PC-9 (cell line): Measurements from ENCODE around the gene ARMH2. TPM values are rescaled to one million over a fixed set of nuclear protein-coding genes. Genes with fewer than 3 reads are reported as not detected.

ENCODE experiments used
- BruUV-seq: library from RNA; stranded (reverse); fragments of 400-500 nt; replicated peaks from 2 replicates; lab custom pipeline; 2021; lab: Mats Ljungman, UMichigan
- CTCF ChIA-PET: fragments of 300-600 bp; sonication (Branson Sonifier 250); formaldehyde crosslinking; loops from one replicate; lab custom pipeline; 2022; ENCODE audit warnings: antibody characterized with exemption; lab: Charles Lee
- POLR2A ChIA-PET: fragments of 300-600 bp; sonication (Branson Sonifier 250); formaldehyde crosslinking; loops from one replicate; lab custom pipeline; 2022; ENCODE audit warnings: antibody characterized with exemption; ENCODE audit not compliant: unreplicated experiment; lab: Charles Lee
- DNase-seq, 2 experiments: peaks; one replicate each; pipeline versions ENCODE4 v3.0.0 to v3.0.0-alpha.2; 2015 to 2022; ENCODE audit warnings: mixed read lengths in 1 of 2
- H2AFZ ChIP-seq: fragments of 200-600 bp; sonication (generic); 2 replicates; pipeline ENCODE4 v1.8.1; 2017; ENCODE audit warnings: antibody characterized with exemption
- H3F3A ChIP-seq: fragments of 200-600 bp; sonication (generic); 2 replicates; pipeline ENCODE4 v1.8.1; 2017; ENCODE audit warnings: antibody characterized with exemption, mild to moderate bottlenecking, low read depth; ENCODE audit not compliant: insufficient read depth
- H3K27ac ChIP-seq: fragments of 200-600 bp; sonication (generic); 2 replicates; pipeline ENCODE4 v1.6.1; 2016; ENCODE audit warnings: mixed run types
- H3K27me3 ChIP-seq: fragments of 200-600 bp; sonication (generic); 2 replicates; pipeline ENCODE4 v1.6.1; 2016; ENCODE audit warnings: low read depth, mixed run types; ENCODE audit not compliant: insufficient read depth
- H3K36me3 ChIP-seq: fragments of 200-600 bp; sonication (generic); 2 replicates; pipeline ENCODE4 v1.6.1; 2016; ENCODE audit warnings: low read depth, mixed run types
- H3K4me1 ChIP-seq: fragments of 200-600 bp; sonication (generic); replicated peaks from 2 replicates; pipeline ENCODE4 v1.6.1; 2016; ENCODE audit warnings: mixed run types; ENCODE audit not compliant: insufficient read depth
- H3K4me2 ChIP-seq: fragments of 200-600 bp; sonication (generic); 2 replicates; pipeline ENCODE4 v1.6.1; 2017; ENCODE audit warnings: mixed run types
- H3K4me3 ChIP-seq: fragments of 200-600 bp; sonication (generic); 2 replicates; pipeline ENCODE4 v1.6.1; 2016; ENCODE audit warnings: mixed run types
- H3K79me2 ChIP-seq: fragments of 200-600 bp; sonication (generic); 2 replicates; pipeline ENCODE4 v1.6.1; 2017; ENCODE audit warnings: low read depth, mixed run types
- H3K9me2 ChIP-seq: fragments of 200-600 bp; sonication (generic); 2 replicates; pipeline ENCODE4 v1.8.1; 2017; ENCODE audit warnings: mild to moderate bottlenecking; ENCODE audit not compliant: insufficient read depth
- H3K9me3 ChIP-seq: fragments of 200-600 bp; sonication (generic); 2 replicates; pipeline ENCODE4 v1.8.1; 2016; ENCODE audit warnings: low read depth; ENCODE audit not compliant: insufficient read depth
- H4K20me1 ChIP-seq: fragments of 200-600 bp; sonication (generic); 2 replicates; pipeline ENCODE4 v1.8.1; 2017; ENCODE audit not compliant: insufficient read depth
- intact Hi-C: fragments of 100-400 bp; cut with micrococcal nuclease; formaldehyde crosslinking; loops from one replicate; pipeline ENCODE4 v1.10.0; 2022; ENCODE audit not compliant: unreplicated experiment
- total RNA-seq: library from RNA; stranded (reverse); gene quantifications from 2 replicates; pipeline ENCODE4 v1.2.3, GENCODE V29; 2021
- TF ChIP-seq, protein P1 (sequence below): fragments of 200-600 bp; sonication (generic); conservative IDR thresholded peaks from 2 replicates; pipeline ENCODE4 v1.6.1; 2017; ENCODE audit warnings: mixed run types, antibody characterized with exemption, mild to moderate bottlenecking, moderate library complexity

ARMH2 gene
- total RNA-seq, 1 experiment from 2014 or later: not detected

DNA sequence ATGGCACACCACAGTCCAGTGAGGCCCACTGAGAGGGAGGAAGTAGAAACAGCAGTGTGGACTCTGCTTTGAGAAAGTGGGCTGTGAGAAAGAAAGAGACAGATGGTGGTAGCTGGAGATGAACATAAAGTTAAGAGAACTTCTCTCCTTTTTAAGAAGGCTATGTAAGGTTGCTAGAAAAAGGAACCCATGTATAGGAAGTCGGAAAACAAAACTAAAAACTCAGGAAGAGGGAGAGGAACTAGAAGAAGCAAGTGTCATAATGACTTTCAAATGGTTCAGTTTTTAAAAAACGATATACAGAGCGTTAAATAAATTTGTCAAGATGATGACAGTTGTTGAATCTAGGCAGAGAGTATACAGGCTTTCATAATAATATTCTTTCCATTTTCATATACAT, 49.4 kb downstream of the ARMH2 start:
- Histone ChIP-seq H3F3A (peaks cover 4% of the 10 kb centered on the region), H3K4me2 (no peak overlapping the region), H3K27ac (no peak overlapping the region), H3K27me3 (no peaks in the 10 kb centered on the region), H2AFZ (0 out of 2 replicates have a peak overlapping the region, but pooled peaks have one; percentile 15), H3K79me2 (no peaks in the 10 kb centered on the region), H3K36me3 (no peaks in the 10 kb centered on the region), H3K4me3 (no peak overlapping the region), H3K9me2 (no peaks in the 10 kb centered on the region), H3K9me3 (no peaks in the 10 kb centered on the region), H3K4me1 (peaks cover 4% of the 10 kb centered on the region), H4K20me1 (no peaks in the 10 kb centered on the region)
- no TSS peak for BruUV-seq
- ChIA-PET CTCF (no interaction called here), POLR2A (no interaction called here)
- TF ChIP-seq, protein P1, sequence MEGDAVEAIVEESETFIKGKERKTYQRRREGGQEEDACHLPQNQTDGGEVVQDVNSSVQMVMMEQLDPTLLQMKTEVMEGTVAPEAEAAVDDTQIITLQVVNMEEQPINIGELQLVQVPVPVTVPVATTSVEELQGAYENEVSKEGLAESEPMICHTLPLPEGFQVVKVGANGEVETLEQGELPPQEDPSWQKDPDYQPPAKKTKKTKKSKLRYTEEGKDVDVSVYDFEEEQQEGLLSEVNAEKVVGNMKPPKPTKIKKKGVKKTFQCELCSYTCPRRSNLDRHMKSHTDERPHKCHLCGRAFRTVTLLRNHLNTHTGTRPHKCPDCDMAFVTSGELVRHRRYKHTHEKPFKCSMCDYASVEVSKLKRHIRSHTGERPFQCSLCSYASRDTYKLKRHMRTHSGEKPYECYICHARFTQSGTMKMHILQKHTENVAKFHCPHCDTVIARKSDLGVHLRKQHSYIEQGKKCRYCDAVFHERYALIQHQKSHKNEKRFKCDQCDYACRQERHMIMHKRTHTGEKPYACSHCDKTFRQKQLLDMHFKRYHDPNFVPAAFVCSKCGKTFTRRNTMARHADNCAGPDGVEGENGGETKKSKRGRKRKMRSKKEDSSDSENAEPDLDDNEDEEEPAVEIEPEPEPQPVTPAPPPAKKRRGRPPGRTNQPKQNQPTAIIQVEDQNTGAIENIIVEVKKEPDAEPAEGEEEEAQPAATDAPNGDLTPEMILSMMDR: no peak
- DNase-seq: no peak
- intact Hi-C loops: no loop called here

Other genes with a start within 250 kb of the ARMH2 start
- 14.4 and 15.3 TPM in 2 replicates for gene KIAA0319, start 152.7 kb downstream of the ARMH2 start, total RNA-seq
- 83.0 and 95.8 TPM in 2 replicates for gene TDP2, start 132.0 kb downstream of the ARMH2 start, total RNA-seq
- gene ACOT13, start 131.8 kb downstream of the ARMH2 start, total RNA-seq: 70.9 and 79.2 TPM in 2 replicates
- gene C6orf62, start 79.8 kb downstream of the ARMH2 start, total RNA-seq: 107 and 128 TPM in 2 replicates
- gene GMNN, start 24.0 kb downstream of the ARMH2 start, total RNA-seq: 53.1 and 54.8 TPM in 2 replicates
- 0.63 and 0.94 TPM in 2 replicates for gene RIPOR2, start 137.0 kb upstream of the ARMH2 start, total RNA-seq